Measurements from ENCODE around the gene IDUA. TPM values are rescaled to one million over a fixed set of nuclear protein-coding genes. Genes with fewer than 3 reads are reported as not detected.
A peak's percentile ranks its signal among the peaks of the same experiment; 100 is the strongest.

IDUA gene
- total and polyA plus RNA-seq, 2 of the 4 experiments (the other 2 are of a cell fraction), result 0.72 to 12.5 TPM

DNA sequence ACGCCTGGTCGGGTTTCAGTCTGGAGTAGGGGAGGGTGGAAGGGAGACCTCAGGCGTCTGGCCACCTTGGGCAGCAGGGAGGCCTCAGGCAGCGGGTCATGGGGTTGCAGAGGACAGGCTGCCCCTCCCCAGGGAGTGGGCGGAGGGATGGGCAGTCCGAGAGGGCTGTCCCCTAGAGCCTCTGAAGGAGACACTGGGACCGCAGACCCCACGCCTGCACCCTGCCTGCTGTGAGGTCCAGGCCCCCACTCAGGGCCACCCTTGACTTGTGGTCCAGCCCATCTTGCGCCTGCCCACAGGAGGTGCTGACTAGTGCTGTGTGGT, 41.0 kb downstream of the IDUA start:
- Histone ChIP-seq H3K4me1 (ENCODE audit: control insufficient read depth, insufficient read depth, low read length) (peaks cover 4% of the 10 kb centered on the region; the same call in 1 of the 2 replicates), H3K27ac (ENCODE audit: insufficient read depth, low read length) (no peak overlapping the region), H2AK5ac (ENCODE audit: low read depth, low read length) (no peak overlapping the region; the same call in 1 of the 2 replicates), H3K9me3 (ENCODE audit: control insufficient read depth, insufficient read depth, low read length) (no peaks in the 10 kb centered on the region), H2BK5ac (ENCODE audit: low read depth, low read length, poor library complexity, severe bottlenecking) (no peak overlapping the region), H4K91ac (ENCODE audit: insufficient read depth, low read depth, low read length) (no peak overlapping the region), H3K36me3 (ENCODE audit: control insufficient read depth, insufficient read depth, low read length) (peaks cover 21% of the 10 kb centered on the region), H3K56ac (ENCODE audit: extremely low read depth, insufficient read depth, low read length) (no peak overlapping the region), H3K4me3 (ENCODE audit: insufficient read depth, low read depth, low read length) (no peak overlapping the region), H3K14ac (replicated peaks; ENCODE audit: low read depth, low read length) (no peak overlapping the region), H4K20me1 (ENCODE audit: insufficient read depth, low read length) (peaks cover 9% of the 10 kb centered on the region; the same call in 1 of the 2 replicates), H3K18ac (ENCODE audit: low read depth, low read length) (no peak overlapping the region), H4K5ac (ENCODE audit: low read depth, low read length) (no peak overlapping the region), H4K8ac (ENCODE audit: low read depth in 2 of 2, low read length in 2 of 2) (no peak overlapping the region), H3K79me1 (ENCODE audit: low read depth in 1 of 2, low read length in 2 of 2) (no peaks in the 10 kb centered on the region), H3K9ac (ENCODE audit: low read depth, low read length) (no peak overlapping the region), H3K23ac (ENCODE audit: low read depth, low read length) (no peak overlapping the region), H3K27me3 (ENCODE audit: control insufficient read depth, insufficient read depth, low read length) (no peaks in the 10 kb centered on the region), H3K4ac (ENCODE audit: low read depth, low read length) (no peak overlapping the region), H2BK15ac (ENCODE audit: low read depth, low read length) (no peak overlapping the region), H2AK9ac (replicated peaks; ENCODE audit: low read depth, low read length, poor library complexity) (peak overlapping the region; percentile 18), H3K4me2 (ENCODE audit: low read depth, low read length) (no peak overlapping the region), H2BK120ac (ENCODE audit: low read depth, low read length) (no peak overlapping the region), H3K9me1 (ENCODE audit: insufficient read depth, low read length) (peaks cover 11% of the 10 kb centered on the region), H2BK20ac (ENCODE audit: low read depth, low read length) (no peak overlapping the region), H2AFZ (replicated peaks; ENCODE audit: low read length, poor library complexity) (peak overlapping the region; percentile 26)
- BruUV-seq (replicated peaks), result no TSS peak
- DNase-seq, result no peak
- TF ChIP-seq ELK1 (IDR thresholded peaks at IDR 0.05; ENCODE audit: borderline replicate concordance, low read depth, low read length), result no peak
- TF ChIP-seq NFE2L2 (IDR thresholded peaks at IDR 0.05; ENCODE audit: low read depth, low read length), result no peak
- TF ChIP-seq CEBPB (IDR thresholded peaks at IDR 0.05; ENCODE audit: low read depth, low read length), result no peak
- TF ChIP-seq FOS (IDR thresholded peaks at IDR 0.05; ENCODE audit: low read depth, low read length), result no peak
- no peak for TF ChIP-seq MAZ (IDR thresholded peaks at IDR 0.05; ENCODE audit: borderline replicate concordance, low read depth, low read length)
- no peak for TF ChIP-seq CHD1 (IDR thresholded peaks at IDR 0.05; ENCODE audit: low read depth, low read length)
- no peak for TF ChIP-seq SMC3 (IDR thresholded peaks at IDR 0.05; ENCODE audit: low read depth, low read length)
- TF ChIP-seq, protein P1, sequence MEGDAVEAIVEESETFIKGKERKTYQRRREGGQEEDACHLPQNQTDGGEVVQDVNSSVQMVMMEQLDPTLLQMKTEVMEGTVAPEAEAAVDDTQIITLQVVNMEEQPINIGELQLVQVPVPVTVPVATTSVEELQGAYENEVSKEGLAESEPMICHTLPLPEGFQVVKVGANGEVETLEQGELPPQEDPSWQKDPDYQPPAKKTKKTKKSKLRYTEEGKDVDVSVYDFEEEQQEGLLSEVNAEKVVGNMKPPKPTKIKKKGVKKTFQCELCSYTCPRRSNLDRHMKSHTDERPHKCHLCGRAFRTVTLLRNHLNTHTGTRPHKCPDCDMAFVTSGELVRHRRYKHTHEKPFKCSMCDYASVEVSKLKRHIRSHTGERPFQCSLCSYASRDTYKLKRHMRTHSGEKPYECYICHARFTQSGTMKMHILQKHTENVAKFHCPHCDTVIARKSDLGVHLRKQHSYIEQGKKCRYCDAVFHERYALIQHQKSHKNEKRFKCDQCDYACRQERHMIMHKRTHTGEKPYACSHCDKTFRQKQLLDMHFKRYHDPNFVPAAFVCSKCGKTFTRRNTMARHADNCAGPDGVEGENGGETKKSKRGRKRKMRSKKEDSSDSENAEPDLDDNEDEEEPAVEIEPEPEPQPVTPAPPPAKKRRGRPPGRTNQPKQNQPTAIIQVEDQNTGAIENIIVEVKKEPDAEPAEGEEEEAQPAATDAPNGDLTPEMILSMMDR (conservative IDR thresholded peaks at IDR 0.05; ENCODE audit: low read depth, low read length), result no peak
- TF ChIP-seq, protein P2, sequence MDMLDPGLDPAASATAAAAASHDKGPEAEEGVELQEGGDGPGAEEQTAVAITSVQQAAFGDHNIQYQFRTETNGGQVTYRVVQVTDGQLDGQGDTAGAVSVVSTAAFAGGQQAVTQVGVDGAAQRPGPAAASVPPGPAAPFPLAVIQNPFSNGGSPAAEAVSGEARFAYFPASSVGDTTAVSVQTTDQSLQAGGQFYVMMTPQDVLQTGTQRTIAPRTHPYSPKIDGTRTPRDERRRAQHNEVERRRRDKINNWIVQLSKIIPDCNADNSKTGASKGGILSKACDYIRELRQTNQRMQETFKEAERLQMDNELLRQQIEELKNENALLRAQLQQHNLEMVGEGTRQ (IDR thresholded peaks at IDR 0.05; ENCODE audit: low read depth, low read length), result no peak
- TF ChIP-seq RCOR1 (IDR thresholded peaks at IDR 0.05; ENCODE audit: insufficient replicate concordance, low read length), result no peak
- no peak for TF ChIP-seq POLR2A (IDR thresholded peaks at IDR 0.05; ENCODE audit: low read depth, low read length)
- TF ChIP-seq RFX5 (IDR thresholded peaks at IDR 0.05; ENCODE audit: low read depth, low read length), result no peak
- TF ChIP-seq MXI1 (IDR thresholded peaks at IDR 0.05; ENCODE audit: borderline replicate concordance, low read depth, low read length), result no peak
- TF ChIP-seq BHLHE40 (IDR thresholded peaks at IDR 0.05; ENCODE audit: low read depth, low read length), result no peak
- TF ChIP-seq RAD21 (IDR thresholded peaks at IDR 0.05; ENCODE audit: low read length), result no peak
- TF ChIP-seq MAFK (IDR thresholded peaks at IDR 0.05; ENCODE audit: low read depth, low read length), result no peak
- ATAC-seq (ENCODE audit: low read depth), result peak; percentile 21
- ChIA-PET CTCF (no interaction called here), POLR2A (ENCODE audit: unreplicated experiment) (no interaction called here)
- intact Hi-C loops (cut with micrococcal nuclease) (no loop called here), dilution Hi-C loops (cut with HindIII; ENCODE audit: low sequenced_read_pairs, unreplicated experiment) (no loop called here), in situ Hi-C loops (cut with MboI; ENCODE audit: low sequenced_read_pairs) (no loop called here)
- WGBS, 2 experiments (ENCODE audit: extremely low coverage in 2 of 2, insufficient read length in 1 of 2), result 59% methylated on average over 7 of the region's 9 CpGs; no CpG with 5 or more reads in 1 of the 2 experiments
